K562 (cell line): Measurements from ENCODE around the gene SEC16A. TPM values are rescaled to one million over a fixed set of nuclear protein-coding genes. Genes with fewer than 3 reads are reported as not detected.
A peak's percentile ranks its signal among the peaks of the same experiment; 100 is the strongest.

Experiments used
- ATAC-seq: fragments of 200-7000 bp; cut with Tn5 transposase; 3 replicates; pipeline ENCODE4 v1.9.1; 2020; ENCODE audit warnings: moderate library complexity
- BruUV-seq: library from RNA; stranded (reverse); fragments of 400-500 nt; replicated peaks from 2 replicates; lab custom pipeline; 2021; lab: Mats Ljungman, UMichigan
- CTCF ChIA-PET: fragments of 300-600 bp; formaldehyde crosslinking; extraction: SDS; loops from one replicate; lab custom pipeline; 2021; ENCODE audit warnings: low intra/inter-chr PET ratio; lab: Yijun Ruan, JAX
- POLR2A ChIA-PET: fragments of 300-600, 350-650 bp; sonication (Branson Sonifier 250); formaldehyde crosslinking; extraction: SDS; loops from one replicate; lab custom pipeline; 2021; ENCODE audit warnings: antibody characterized with exemption, inconsistent platforms; lab: Yijun Ruan, JAX
- DNase-seq, 4 experiments: peaks; one replicate each; pipeline versions ENCODE4 v3.0.0 to v3.0.0-alpha.2; 2011 to 2018; ENCODE audit warnings: low spot score in 3 of 4, mixed read lengths in 3 of 4; ENCODE audit errors: extremely low read depth in 1 of 4
- FAIRE-seq: peaks from 2 replicates; lab custom pipeline; 2011; peaks lifted over from hg19 to GRCh38; lab: Jason Lieb, UNC
- H2AFZ ChIP-seq: 2 replicates; pipeline ENCODE4 v1.6.0; 2011; ENCODE audit warnings: low read depth, low read length, control low read depth, inconsistent platforms
- H3K27ac ChIP-seq: fragments of 200-600 bp; 3 replicates; pipeline ENCODE4 v1.8.0; 2011; ENCODE audit warnings: low read depth, mild to moderate bottlenecking, control low read depth, inconsistent platforms, low read length, moderate library complexity, mixed read lengths; ENCODE audit errors: extremely low read depth
- H3K27me3 ChIP-seq, 2 experiments: fragments of 300-600 bp in 1 of 2; 2 replicates in 1 of 2; 3 replicates in 1 of 2; pipeline versions ENCODE4 v1.6.0 to v1.8.0; 2011; ENCODE audit warnings: inconsistent platforms in 2 of 2, low read length in 2 of 2, mild to moderate bottlenecking in 1 of 2, mixed read lengths in 1 of 2, moderate library complexity in 1 of 2; ENCODE audit not compliant: control insufficient read depth in 2 of 2, insufficient read depth in 2 of 2
- H3K36me3 ChIP-seq: fragments of 300-600 bp; 3 replicates; pipeline ENCODE4 v1.8.0; 2011; ENCODE audit warnings: mild to moderate bottlenecking, low read length, inconsistent platforms; ENCODE audit not compliant: control insufficient read depth, insufficient read depth
- H3K4me1 ChIP-seq, 2 experiments: fragments of 200-600 bp in 1 of 2; replicated peaks in 1 of 2; 2 replicates in 1 of 2; 3 replicates in 1 of 2; pipeline versions ENCODE4 v1.5.1 to v1.8.0; 2011; ENCODE audit warnings: inconsistent platforms in 2 of 2, low read length in 2 of 2, mild to moderate bottlenecking in 1 of 2, mixed read lengths in 1 of 2, moderate library complexity in 1 of 2; ENCODE audit not compliant: control insufficient read depth in 2 of 2, insufficient read depth in 2 of 2
- H3K4me2 ChIP-seq: 2 replicates; pipeline ENCODE4 v1.6.1; 2011; ENCODE audit warnings: low read length, control low read depth, inconsistent platforms, mixed read lengths; ENCODE audit not compliant: insufficient read depth
- H3K4me3 ChIP-seq: fragments of 200-600 bp; sonication (generic), shearing (Covaris generic); 2 replicates; pipeline ENCODE4 v1.5.1; 2016; ENCODE audit warnings: control low read depth, inconsistent platforms
- H3K79me2 ChIP-seq: fragments of 200-600 bp; 3 replicates; pipeline ENCODE4 v1.8.0; 2011; ENCODE audit warnings: low read length, inconsistent platforms; ENCODE audit not compliant: control insufficient read depth, insufficient read depth
- H3K9ac ChIP-seq, 2 experiments: 2 replicates each; pipeline versions ENCODE4 v1.6.0 to v1.6.1; 2011; ENCODE audit warnings: low read depth in 2 of 2, low read length in 2 of 2, control low read depth in 1 of 2, inconsistent platforms in 1 of 2, mild to moderate bottlenecking in 1 of 2, mixed read lengths in 1 of 2; ENCODE audit not compliant: insufficient read depth in 1 of 2
- H3K9me1 ChIP-seq: one replicate; pipeline ENCODE4 v1.6.0; 2011; ENCODE audit warnings: inconsistent platforms, mild to moderate bottlenecking, low read length, moderate library complexity; ENCODE audit not compliant: control insufficient read depth, insufficient read depth
- H3K9me3 ChIP-seq: replicated peaks from 2 replicates; pipeline ENCODE4 v1.5.1; 2011; ENCODE audit warnings: low read depth, low read length, inconsistent platforms; ENCODE audit not compliant: control insufficient read depth, insufficient read depth
- H4K20me1 ChIP-seq: replicated peaks from 2 replicates; pipeline ENCODE4 v1.6.1; 2011; ENCODE audit warnings: low read length, inconsistent platforms, mixed read lengths; ENCODE audit not compliant: control insufficient read depth, insufficient read depth
- BCOR ChIP-seq: fragments of 450-650 bp; IDR thresholded peaks from 2 replicates; pipeline ENCODE4 v1.6.1; 2016
- FOXK2 ChIP-seq, 2 experiments: fragments of 450-650 bp; IDR thresholded peaks in 1 of 2; conservative IDR thresholded peaks in 1 of 2; 2 replicates each; pipeline ENCODE4 v1.6.1; 2016; ENCODE audit warnings: low read depth in 2 of 2, mild to moderate bottlenecking in 1 of 2
- GABPA ChIP-seq: fragments of 200-800 bp; sonication (Bioruptor generic); conservative IDR thresholded peaks from 2 replicates; pipeline ENCODE4 v1.6.1; 2016; ENCODE audit warnings: low read depth, missing genetic modification characterization, missing compliant biosample characterization
- HMBOX1 ChIP-seq: sonication (generic); IDR thresholded peaks from 2 replicates; pipeline ENCODE4 v1.6.1; 2016
- HOMEZ ChIP-seq: fragments of 250-450 bp; sonication (Bioruptor Pico); IDR thresholded peaks from 2 replicates; pipeline ENCODE4 v1.4.0; 2020; ENCODE audit warnings: mild to moderate bottlenecking, moderate library complexity
- KLF13 ChIP-seq: fragments of 450-650 bp; IDR thresholded peaks from 2 replicates; pipeline ENCODE4 v1.6.1; 2016; ENCODE audit warnings: missing genetic modification characterization, low read depth, mild to moderate bottlenecking, missing compliant biosample characterization, moderate library complexity, borderline replicate concordance
- MAFF ChIP-seq: IDR thresholded peaks from 2 replicates; pipeline ENCODE4 v1.6.1; 2012; ENCODE audit warnings: low read length, improper control_type of control experiment
- NCOA4 ChIP-seq: fragments of 450-650 bp; IDR thresholded peaks from 2 replicates; pipeline ENCODE4 v1.6.1; 2018; ENCODE audit warnings: mild to moderate bottlenecking; ENCODE audit not compliant: partially characterized antibody
- RCOR1 ChIP-seq, 2 experiments: IDR thresholded peaks; 2 replicates each; pipeline ENCODE4 v1.6.1; 2012; ENCODE audit warnings: low read depth in 2 of 2, low read length in 2 of 2, borderline replicate concordance in 1 of 2, improper control_type of control experiment in 1 of 2
- TAF15 ChIP-seq: fragments of 200-400 bp; formaldehyde crosslinking; IDR thresholded peaks from 2 replicates; pipeline ENCODE4 v1.6.1; 2017; ENCODE audit warnings: mild to moderate bottlenecking, low read depth, low read length, moderate library complexity
- TAL1 ChIP-seq: fragments of 450-650 bp; IDR thresholded peaks from 2 replicates; pipeline ENCODE4 v1.6.1; 2016; ENCODE audit warnings: mild to moderate bottlenecking
- ZBTB8A ChIP-seq: fragments of 450-650 bp; IDR thresholded peaks from 2 replicates; pipeline ENCODE4 v1.6.1; 2018; ENCODE audit warnings: mild to moderate bottlenecking, moderate library complexity; ENCODE audit not compliant: partially characterized antibody
- ZFP36 ChIP-seq: fragments of 150-350 bp; IDR thresholded peaks from 2 replicates; pipeline ENCODE4 v1.6.1; 2018; ENCODE audit warnings: low read length, low read depth; ENCODE audit not compliant: partially characterized antibody
- ZNF134 ChIP-seq: fragments of 250-450 bp; sonication (Bioruptor Pico); conservative IDR thresholded peaks from 2 replicates; pipeline ENCODE4 v1.4.0; 2020
- ZNF436 ChIP-seq: fragments of 250-450, 450-650 bp; sonication (Bioruptor Pico); formaldehyde crosslinking; IDR thresholded peaks from 2 replicates; pipeline ENCODE4 v1.7.0; 2020; ENCODE audit warnings: mild to moderate bottlenecking
- ZNF696 ChIP-seq: fragments of 250-450 bp; sonication (Bioruptor Pico); conservative IDR thresholded peaks from 2 replicates; pipeline ENCODE4 v1.4.0; 2020; ENCODE audit warnings: mild to moderate bottlenecking, moderate library complexity
- ZNF707 ChIP-seq: fragments of 250-450 bp; sonication (Bioruptor Pico); conservative IDR thresholded peaks from 2 replicates; pipeline ENCODE4 v1.8.0; 2022; ENCODE audit warnings: inconsistent platforms, mild to moderate bottlenecking, moderate library complexity
- ZSCAN29 ChIP-seq: fragments of 450-650 bp; IDR thresholded peaks from 2 replicates; pipeline ENCODE4 v1.6.1; 2017
- WGBS: fragments of 100-300 bp; shearing (Covaris generic); methylation state at CpG from one replicate; pipeline ENCODE4 v1.1.6; 2016; ENCODE audit warnings: low coverage, mixed read lengths; ENCODE audit not compliant: insufficient coverage; ENCODE audit errors: missing lambda C conversion rate; 5-methylcytosine and 5-hydroxymethylcytosine counted together
- in situ Hi-C: fragments of 300-500 bp; cut with MboI; formaldehyde crosslinking; loops from 4 replicates; pipeline ENCODE4 v1.15.0; 2018; ENCODE audit warnings: inconsistent platforms, mixed read lengths
- intact Hi-C: fragments of 100-400 bp; cut with micrococcal nuclease; formaldehyde crosslinking; loops from 2 replicates; pipeline ENCODE4 v1.14.2; 2022
- polyA plus RNA-seq, 8 experiments: library from polyadenylated mRNA; depleted of rRNA in 4 of 8; stranded (reverse) in 5 of 8; unstranded in 3 of 8; fragments of >200 nt; fragmentation: Nextera tagmentation in 2 of 8; fragmentation: Illumina TruSeq in 1 of 8; extraction: Ambion mirVana in 2 of 8; extraction: Trizol in 1 of 8; gene quantifications; 2 replicates each; pipeline versions ENCODE4 v1.2.1 to v1.2.3, GENCODE V29; 2011 to 2014; ENCODE audit warnings: inconsistent platforms in 1 of 8, missing spikeins in 1 of 8
- total RNA-seq, 7 experiments: library from RNA; depleted of rRNA in 6 of 7; stranded (reverse); fragments of >200 nt in 6 of 7; fragmentation: Illumina TruSeq in 2 of 7; extraction: Trizol in 2 of 7; gene quantifications; 2 replicates each; pipeline versions ENCODE4 v1.2.1 to v1.2.3, GENCODE V29; 2011 to 2021; ENCODE audit warnings: low replicate concordance in 1 of 7

The SEC16A gene
- total and polyA plus RNA-seq, 9 of the 15 experiments (the other 6 are each of a cell fraction or from before 2014, with no cell fraction given), result 8.3 to 62.8 (median 14.0) TPM

- Histone ChIP-seq H3K9me3 (no peaks in the 10 kb centered on the region), H3K9me1 (peaks cover 6% of the 10 kb centered on the region), H3K79me2 (peaks cover 7% of the 10 kb centered on the region; the same call in 1 of the 3 replicates), H3K9ac (no peak overlapping the region), H3K36me3 (peaks cover 84% of the 10 kb centered on the region; the same call in 2 of the 3 replicates), H3K4me2 (no peak overlapping the region), H2AFZ (no peak overlapping the region), H3K27me3 (no peaks in the 10 kb centered on the region), H3K4me3 (no peak overlapping the region), H3K4me1 (peaks cover 14 to 39% of the 10 kb centered on the region in 2 experiments), H4K20me1 (no peaks in the 10 kb centered on the region), H3K27ac (no peak overlapping the region)
- 93% methylated on average over 14 of the region's 28 CpGs for WGBS
- ChIA-PET POLR2A (no interaction called here), CTCF (no interaction called here)
- FAIRE-seq (no peak), DNase-seq (no peak), ATAC-seq (no peak)
- in situ Hi-C loops (no loop called here), intact Hi-C loops (no loop called here)
- no TSS peak for BruUV-seq
- 0 out of 2 replicates have a peak, but pooled peaks have one; percentile 45 for TF ChIP-seq BCOR
- TF ChIP-seq ZNF134 (CRISPR knock-in tag), result no peak
- TF ChIP-seq MAFF, result no peak
- no peak for TF ChIP-seq ZNF707 (CRISPR knock-in tag)
- TF ChIP-seq RCOR1 (IDR thresholded peaks at IDR 0.05; ENCODE audit: borderline replicate concordance in 1 of 2, low read depth in 2 of 2, low read length in 2 of 2), result no peak
- TF ChIP-seq TAL1, result no peak
- no peak for TF ChIP-seq ZNF696
- peak; percentile 99 for TF ChIP-seq ZFP36
- no peak for TF ChIP-seq HOMEZ (CRISPR knock-in tag)
- no peak for TF ChIP-seq GABPA (tag)
- no peak for TF ChIP-seq NCOA4
- no peak for TF ChIP-seq FOXK2 (conservative IDR thresholded peaks at IDR 0.05 in 1 of 2, IDR thresholded peaks at IDR 0.05 in 1 of 2; ENCODE audit: low read depth in 2 of 2)
- TF ChIP-seq ZNF436 (CRISPR knock-in tag), result peak; percentile 79; the same call in 1 of the 2 replicates
- TF ChIP-seq ZSCAN29, result no peak
- TF ChIP-seq HMBOX1, result no peak
- TF ChIP-seq ZBTB8A, result no peak
- no peak for TF ChIP-seq TAF15
- TF ChIP-seq KLF13, result no peak
These were observed 24.6 kb upstream of the SEC16A start for GRCh38 chr9:136507221-136507991.
